ENCODE data around the gene CDC42SE2. TPM values are rescaled to one million over a fixed set of nuclear protein-coding genes. Genes with fewer than 3 reads are reported as not detected.

The CDC42SE2 gene
- polyA plus RNA-seq, 1 experiment = 6.7 TPM

GRCh38 chr5:131272307-131272706 lies 8.5 kb downstream of the CDC42SE2 start:
- no peaks in the 10 kb centered on the region for H3K27me3 ChIP-seq (ENCODE audit: control insufficient read depth, insufficient read depth, low read length)
- H3K4me3 ChIP-seq (ENCODE audit: low read depth, low read length) = no peak overlapping the region
- ChIA-PET CTCF (no interaction called here), POLR2A (no interaction called here)
- no peak for TF ChIP-seq CTCF (IDR thresholded peaks at IDR 0.05; ENCODE audit: insufficient read depth, low read depth, low read length)
- no peak for DNase-seq (ENCODE audit: low read depth)
- H3K36me3 ChIP-seq (ENCODE audit: control insufficient read depth, insufficient read depth, low read length) = no peaks in the 10 kb centered on the region

GRCh38 chr5:131272724-131273123 lies 8.9 kb downstream of the CDC42SE2 start:
- ChIA-PET CTCF (no interaction called here), POLR2A (no interaction called here)
- no peak for DNase-seq (ENCODE audit: low read depth)
- no peaks in the 10 kb centered on the region for H3K36me3 ChIP-seq (ENCODE audit: control insufficient read depth, insufficient read depth, low read length)
- no peak for TF ChIP-seq CTCF (IDR thresholded peaks at IDR 0.05; ENCODE audit: insufficient read depth, low read depth, low read length)
- no peak overlapping the region for H3K4me3 ChIP-seq (ENCODE audit: low read depth, low read length)
- H3K27me3 ChIP-seq (ENCODE audit: control insufficient read depth, insufficient read depth, low read length) = no peaks in the 10 kb centered on the region

GRCh38 chr5:131274326-131275063 lies 10.6 kb downstream of the CDC42SE2 start:
- CTCF ChIA-PET = no interaction called here
- no peak for DNase-seq (ENCODE audit: low read depth)
- no peaks in the 10 kb centered on the region for H3K27me3 ChIP-seq (ENCODE audit: control insufficient read depth, insufficient read depth, low read length)
- POLR2A ChIA-PET = no interaction called here
- no peak for TF ChIP-seq CTCF (IDR thresholded peaks at IDR 0.05; ENCODE audit: insufficient read depth, low read depth, low read length)
- no peak overlapping the region for H3K4me3 ChIP-seq (ENCODE audit: low read depth, low read length)
- no peaks in the 10 kb centered on the region for H3K36me3 ChIP-seq (ENCODE audit: control insufficient read depth, insufficient read depth, low read length)

- no peak for DNase-seq (ENCODE audit: low read depth)
- POLR2A ChIA-PET = no interaction called here
- Histone ChIP-seq H3K36me3 (ENCODE audit: control insufficient read depth, insufficient read depth, low read length) (no peaks in the 10 kb centered on the region), H3K27me3 (ENCODE audit: control insufficient read depth, insufficient read depth, low read length) (no peaks in the 10 kb centered on the region), H3K4me3 (ENCODE audit: low read depth, low read length) (no peak overlapping the region)
- no peak for TF ChIP-seq CTCF (IDR thresholded peaks at IDR 0.05; ENCODE audit: insufficient read depth, low read depth, low read length)
- CTCF ChIA-PET = interaction anchor here (0.7 kb wide), 1 partner anchor 19 kb away, joined by 4 read pairs; no protein-coding TSS in a partner anchor
Measured at GRCh38 chr5:131276072-131276471, 12.2 kb downstream of the CDC42SE2 start.

- H3K36me3 ChIP-seq (ENCODE audit: control insufficient read depth, insufficient read depth, low read length) = no peaks in the 10 kb centered on the region
- DNase-seq (ENCODE audit: low read depth) = no peak
- no peak overlapping the region for H3K4me3 ChIP-seq (ENCODE audit: low read depth, low read length)
- TF ChIP-seq CTCF (IDR thresholded peaks at IDR 0.05; ENCODE audit: insufficient read depth, low read depth, low read length) = no peak
- ChIA-PET CTCF (interaction anchor here (1.1 kb wide), 1 partner anchor 20 kb away, joined by 3 read pairs; no protein-coding TSS in a partner anchor), POLR2A (no interaction called here)
- H3K27me3 ChIP-seq (ENCODE audit: control insufficient read depth, insufficient read depth, low read length) = no peaks in the 10 kb centered on the region
Measured at GRCh38 chr5:131277447-131277846, 13.6 kb downstream of the CDC42SE2 start.

All from BJ (cell line).